NOMO-1 treated with dmso at 0.1 percent for 144 hours (cell line): ENCODE measurements around the gene SH3BP4.
A peak's percentile ranks its signal among the peaks of the same experiment; 100 is the strongest.

Experiments
- DNase-seq: peaks from one replicate; lab custom pipeline; 2025; ENCODE audit not compliant: unreplicated experiment; lab: John Stamatoyannopoulos, UW

SH3BP4 gene

DNA sequence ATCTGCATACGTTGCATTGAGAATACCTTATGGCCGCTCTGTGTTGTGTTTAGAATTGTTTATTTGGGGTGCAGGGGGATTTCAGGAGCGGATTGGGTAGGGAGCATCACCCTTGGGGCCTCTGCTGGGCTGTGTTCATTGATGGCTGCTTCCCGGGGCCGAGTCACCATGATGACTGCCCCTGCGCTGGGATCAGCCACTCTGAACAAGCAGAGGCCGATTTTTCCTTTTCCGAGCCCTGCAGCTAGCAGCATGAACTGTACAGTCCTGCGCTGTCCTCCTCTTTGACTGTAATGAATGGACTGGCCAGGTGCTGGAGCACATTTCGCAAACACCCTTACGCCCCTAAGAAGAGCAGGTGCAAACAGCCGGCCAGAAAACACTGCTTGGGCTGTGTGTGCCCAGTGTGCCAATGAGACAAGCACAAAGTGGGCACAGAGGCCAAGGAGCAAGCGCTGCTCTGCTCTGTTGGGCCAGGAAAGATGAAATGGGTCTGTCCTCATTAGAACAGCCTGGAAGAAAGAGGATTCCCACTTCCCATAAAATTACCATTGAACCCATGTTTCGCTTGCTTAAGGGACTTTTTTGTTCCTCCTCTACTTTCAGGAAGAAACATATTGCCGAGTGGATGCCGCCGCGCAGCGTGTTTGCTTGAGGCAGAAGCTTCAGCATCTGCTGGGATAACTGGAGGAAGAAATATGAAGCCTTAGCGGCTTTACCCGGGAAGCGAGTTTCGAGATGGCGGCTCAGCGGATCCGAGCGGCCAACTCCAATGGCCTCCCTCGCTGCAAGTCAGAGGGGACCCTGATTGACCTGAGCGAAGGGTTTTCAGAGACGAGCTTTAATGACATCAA, 82.7 kb downstream of the SH3BP4 start:
- DNase-seq = no peak

- DNase-seq = no peak
These were observed 85.9 kb downstream of the SH3BP4 start for GRCh38 chr2:235037604-235038166.

- no peak for DNase-seq
These were observed 89.6 kb downstream of the SH3BP4 start for GRCh38 chr2:235041221-235041917.

DNA sequence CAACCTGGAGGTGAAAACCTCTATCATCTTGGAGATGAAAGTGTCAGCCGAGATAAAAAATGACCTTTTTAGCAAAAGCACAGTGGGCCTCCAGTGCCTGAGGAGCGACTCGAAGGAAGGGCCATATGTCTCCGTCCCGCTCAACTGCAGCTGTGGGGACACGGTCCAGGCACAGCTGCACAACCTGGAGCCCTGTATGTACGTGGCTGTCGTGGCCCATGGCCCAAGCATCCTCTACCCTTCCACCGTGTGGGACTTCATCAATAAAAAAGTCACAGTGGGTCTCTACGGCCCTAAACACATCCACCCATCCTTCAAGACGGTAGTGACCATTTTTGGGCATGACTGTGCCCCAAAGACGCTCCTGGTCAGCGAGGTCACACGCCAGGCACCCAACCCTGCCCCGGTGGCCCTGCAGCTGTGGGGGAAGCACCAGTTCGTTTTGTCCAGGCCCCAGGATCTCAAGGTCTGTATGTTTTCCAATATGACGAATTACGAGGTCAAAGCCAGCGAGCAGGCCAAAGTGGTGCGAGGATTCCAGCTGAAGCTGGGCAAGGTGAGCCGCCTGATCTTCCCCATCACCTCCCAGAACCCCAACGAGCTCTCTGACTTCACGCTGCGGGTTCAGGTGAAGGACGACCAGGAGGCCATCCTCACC, 90.2 kb downstream of the SH3BP4 start:
- no peak for DNase-seq

DNA sequence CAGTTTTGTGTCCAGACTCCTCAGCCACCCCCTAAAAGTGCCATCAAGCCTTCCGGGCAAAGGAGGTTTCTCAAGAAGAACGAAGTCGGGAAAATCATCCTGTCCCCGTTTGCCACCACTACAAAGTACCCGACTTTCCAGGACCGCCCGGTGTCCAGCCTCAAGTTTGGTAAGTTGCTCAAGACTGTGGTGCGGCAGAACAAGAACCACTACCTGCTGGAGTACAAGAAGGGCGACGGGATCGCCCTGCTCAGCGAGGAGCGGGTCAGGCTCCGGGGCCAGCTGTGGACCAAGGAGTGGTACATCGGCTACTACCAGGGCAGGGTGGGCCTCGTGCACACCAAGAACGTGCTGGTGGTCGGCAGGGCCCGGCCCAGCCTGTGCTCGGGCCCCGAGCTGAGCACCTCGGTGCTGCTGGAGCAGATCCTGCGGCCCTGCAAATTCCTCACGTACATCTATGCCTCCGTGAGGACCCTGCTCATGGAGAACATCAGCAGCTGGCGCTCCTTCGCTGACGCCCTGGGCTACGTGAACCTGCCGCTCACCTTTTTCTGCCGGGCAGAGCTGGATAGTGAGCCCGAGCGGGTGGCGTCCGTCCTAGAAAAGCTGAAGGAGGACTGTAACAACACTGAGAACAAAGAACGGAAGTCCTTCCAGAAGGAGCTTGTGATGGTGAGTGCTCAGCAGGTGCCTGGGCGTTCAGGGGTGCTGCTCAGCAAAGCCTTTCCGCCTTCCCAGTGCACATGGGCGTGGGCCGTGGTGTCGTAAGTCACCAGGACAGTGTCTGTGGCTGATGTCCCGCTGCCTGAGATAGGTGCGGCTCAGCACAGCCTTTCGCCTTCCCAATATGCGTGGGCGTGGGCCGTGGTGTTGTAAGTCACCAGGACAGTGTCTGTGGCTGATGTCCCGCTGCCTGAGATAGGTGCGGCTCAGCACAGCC, 91.0 kb downstream of the SH3BP4 start:
- no peak for DNase-seq

GRCh38 chr2:235043762-235044500, 92.1 kb downstream of the SH3BP4 start:
- peak; percentile 90 for DNase-seq

- DNase-seq = no peak
These were observed 92.9 kb downstream of the SH3BP4 start for GRCh38 chr2:235044501-235045271.

GRCh38 chr2:235045336-235045972, 93.6 kb downstream of the SH3BP4 start:
- DNase-seq = peak; percentile 44

DNA sequence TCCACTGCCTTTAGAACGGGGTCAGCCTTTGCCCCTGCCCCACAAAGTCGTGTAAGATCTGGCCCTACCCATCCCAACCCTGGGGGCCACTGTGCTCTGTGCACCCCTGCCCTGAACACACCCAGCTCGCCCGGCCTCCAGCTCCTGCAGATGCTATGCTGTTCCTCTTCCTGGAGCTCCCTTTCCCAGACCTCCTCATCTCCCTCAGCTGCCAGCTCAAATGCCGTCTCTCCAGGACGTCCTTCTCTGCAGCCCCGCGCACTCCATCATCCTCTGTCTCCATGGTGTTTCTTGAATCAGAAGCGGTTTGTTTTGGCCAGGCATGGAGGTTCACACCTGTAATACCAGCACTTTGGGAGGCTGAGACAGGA, 94.1 kb downstream of the SH3BP4 start:
- no peak for DNase-seq

DNA sequence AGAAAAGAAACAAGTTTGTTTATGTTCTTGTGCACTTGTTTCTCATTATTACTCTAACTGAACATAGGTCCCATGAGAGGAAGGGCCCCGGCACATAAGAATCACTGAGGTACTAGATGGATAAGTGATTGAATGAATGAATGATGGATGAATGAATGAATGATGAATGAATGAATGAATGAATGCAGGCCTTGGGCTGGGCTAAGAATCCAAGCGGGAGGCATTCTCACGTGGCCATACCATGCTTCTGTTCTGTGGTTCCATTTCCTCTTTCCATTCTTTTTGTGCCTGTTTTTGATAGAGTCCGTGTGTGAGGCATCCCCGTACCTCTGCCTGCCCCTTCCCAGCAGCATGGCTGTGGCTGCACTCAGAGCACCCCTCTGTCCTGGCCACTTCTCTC, 94.8 kb downstream of the SH3BP4 start:
- no peak for DNase-seq

DNA sequence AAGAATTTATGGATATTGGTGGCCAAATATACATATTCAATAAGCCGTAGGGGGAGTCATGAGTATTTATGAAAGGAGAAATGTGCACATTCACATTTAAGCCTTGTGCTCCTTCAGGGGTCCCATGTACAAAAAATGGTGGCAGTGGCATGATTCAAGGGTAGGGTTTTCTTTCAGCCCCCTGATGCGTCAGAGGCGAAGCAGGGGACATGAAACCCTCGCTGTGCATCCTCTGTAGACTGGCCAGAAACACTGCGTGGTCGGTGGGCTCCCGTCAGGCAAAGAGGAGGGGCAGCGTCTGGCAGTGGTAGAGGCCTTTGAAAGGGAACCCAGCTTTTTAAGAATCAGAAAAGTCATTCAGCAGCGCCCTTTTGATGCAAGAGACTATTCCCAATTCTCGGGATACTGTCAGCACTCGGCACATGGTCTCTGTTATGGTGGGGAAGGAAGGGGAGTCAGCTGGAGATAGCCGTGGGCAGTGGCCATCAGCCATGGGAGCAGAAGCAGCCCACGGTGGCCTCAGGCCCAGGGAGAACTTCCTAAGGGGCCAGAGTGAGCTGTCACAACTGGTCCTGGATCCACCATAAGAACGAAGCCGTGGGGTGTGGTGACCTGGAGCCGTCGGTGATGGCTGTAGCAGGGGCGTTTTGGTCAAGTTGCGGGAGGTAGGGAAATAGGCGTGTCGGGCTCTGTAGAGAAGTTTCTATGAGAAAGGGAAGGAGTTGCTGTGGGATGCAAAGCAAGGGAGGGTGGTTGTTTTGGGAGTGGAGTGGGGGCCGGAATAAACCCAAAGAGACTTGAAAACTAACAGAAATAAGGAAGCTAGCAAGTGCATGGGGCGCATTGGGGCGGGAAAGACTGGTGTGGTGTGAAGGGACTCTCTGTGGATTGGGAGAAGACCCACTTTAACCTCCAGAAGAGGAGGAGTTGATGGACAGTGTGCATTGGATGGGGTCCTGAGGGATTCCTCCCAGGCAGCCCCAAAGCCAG, 95.6 kb downstream of the SH3BP4 start:
- no peak for DNase-seq

GRCh38 chr2:235048549-235048948, 96.7 kb downstream of the SH3BP4 start:
- DNase-seq = no peak

DNA sequence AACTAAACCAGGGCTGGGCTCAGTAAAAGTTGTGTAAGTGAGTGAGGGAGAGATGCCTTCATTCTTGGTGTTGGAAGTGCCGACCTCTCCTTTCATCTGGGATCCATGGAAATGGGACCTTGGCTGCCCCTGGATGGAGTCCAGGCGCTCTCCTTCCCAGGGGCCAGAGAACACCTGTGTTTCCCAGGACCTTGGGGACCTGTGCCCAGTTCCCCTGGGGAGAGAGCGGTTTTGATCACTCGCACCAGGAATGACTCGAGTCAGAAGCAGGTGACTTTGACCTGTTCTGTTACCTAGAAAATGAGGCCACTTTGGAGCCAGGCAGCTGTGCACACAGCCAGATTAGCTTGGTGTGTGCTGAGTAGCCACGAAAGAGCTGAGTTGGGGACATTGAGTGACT, 97.3 kb downstream of the SH3BP4 start:
- DNase-seq = no peak

GRCh38 chr2:235049719-235050118, 97.9 kb downstream of the SH3BP4 start:
- DNase-seq = no peak

- DNase-seq = peak; percentile 51
These were observed 99.1 kb downstream of the SH3BP4 start for GRCh38 chr2:235050980-235051351.

DNA sequence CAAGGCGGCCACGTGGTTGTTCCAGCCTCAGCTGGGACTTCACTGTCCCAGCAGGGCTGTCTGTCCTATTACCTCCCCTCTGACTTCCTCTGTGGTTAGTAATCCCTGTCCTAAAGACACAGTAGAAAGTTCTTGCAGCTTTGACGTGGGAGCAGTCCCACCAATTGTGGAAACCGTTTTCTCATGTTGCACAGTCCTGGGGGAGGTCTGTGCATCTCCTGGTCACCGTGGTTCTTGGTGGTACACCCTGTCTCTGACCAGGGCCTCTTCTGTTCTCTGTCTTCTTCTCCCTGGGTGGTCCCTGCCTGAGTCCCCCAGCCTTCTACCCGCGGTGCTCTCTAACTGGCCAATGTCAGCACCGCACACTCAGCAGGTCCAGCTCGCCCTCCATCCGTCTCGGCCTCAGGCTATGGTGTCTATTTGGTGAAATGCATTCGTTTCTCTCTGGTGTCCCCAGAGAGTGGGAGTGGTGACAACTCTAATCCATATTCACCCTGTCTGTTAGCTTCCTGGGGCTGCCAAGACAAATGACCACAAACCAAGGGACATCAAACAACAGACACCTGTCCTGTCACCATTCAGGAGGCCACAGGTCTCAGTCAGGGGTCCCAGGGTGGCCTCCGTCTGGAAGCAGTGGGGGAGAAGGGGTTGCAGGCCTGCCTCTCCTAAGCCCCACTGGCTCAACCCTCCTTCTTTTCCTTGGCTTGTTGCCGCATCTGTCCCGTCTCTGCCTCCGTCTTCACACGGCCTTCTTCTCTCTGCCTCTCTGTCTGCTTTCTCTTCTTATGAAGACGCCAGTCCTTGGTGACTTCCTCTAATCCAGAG, 99.8 kb downstream of the SH3BP4 start:
- no peak for DNase-seq
